Measurements from ENCODE around the gene FBXL7. TPM values are rescaled to one million over a fixed set of nuclear protein-coding genes. Genes with fewer than 3 reads are reported as not detected.

FBXL7 gene
- total and polyA plus RNA-seq, 2 of the 8 experiments (the other 6 are each of a cell fraction or from before 2014, with no cell fraction given), result 17.7 to 17.8 TPM

- WGBS, 2 experiments (ENCODE audit: extremely low coverage in 1 of 2, insufficient coverage in 1 of 2, insufficient read length in 1 of 2, insufficient replicate concordance in 2 of 2, low coverage in 1 of 2, low lambda C conversion rate in 2 of 2, missing lambda C conversion rate in 1 of 2), result 84% methylated on average over 3 of the region's 3 CpGs; no CpG with 5 or more reads in 1 of the 2 experiments
- no peak overlapping the region for H3K4me3 ChIP-seq (ENCODE audit: extremely low read depth in 1 of 4, insufficient read depth in 2 of 4, low read depth in 3 of 4, low read length in 4 of 4)
Measured at GRCh38 chr5:15463231-15463980, 36.6 kb upstream of the FBXL7 start.

More at GRCh38 chr5:15463231-15463980, 36.6 kb upstream of the FBXL7 start:
- Histone ChIP-seq H3K27me3 (replicated peaks in 1 of 4; ENCODE audit: control insufficient read depth in 3 of 4, extremely low read depth in 1 of 4, insufficient read depth in 3 of 4, low read length in 3 of 4) (no peaks in the 10 kb centered on the region), H3K23me2 (ENCODE audit: low read depth, low read length) (no peaks in the 10 kb centered on the region), H3K79me2 (ENCODE audit: control insufficient read depth in 1 of 2, insufficient read depth in 2 of 2, low read length in 2 of 2) (no peaks in the 10 kb centered on the region), H3K4me2 (ENCODE audit: insufficient read depth in 1 of 2, low read depth in 2 of 2, low read length in 2 of 2) (no peak overlapping the region), H4K5ac (ENCODE audit: insufficient read length, low read depth, low read length) (no peak overlapping the region), H3K27ac (ENCODE audit: low read depth, low read length) (no peak overlapping the region), H4K8ac (ENCODE audit: extremely low read depth, insufficient read depth, low read length) (no peak overlapping the region), H4K91ac (replicated peaks; ENCODE audit: insufficient read length, low read length) (no peak overlapping the region), H2BK5ac (ENCODE audit: low read depth, low read length) (no peak overlapping the region), H3K23ac (ENCODE audit: insufficient read length) (no peak overlapping the region), H2BK15ac (ENCODE audit: low read length) (no peak overlapping the region; the same call in 1 of the 2 replicates), H2BK120ac (replicated peaks; ENCODE audit: low read depth, low read length) (no peak overlapping the region), H2BK20ac (ENCODE audit: low read length) (no peak overlapping the region), H3K4me1 (replicated peaks in 1 of 4; ENCODE audit: control insufficient read depth in 3 of 4, insufficient read depth in 4 of 4, low read length in 3 of 4) (no peaks in the 10 kb centered on the region; a peak in 1 of 7 replicates), H3K14ac (ENCODE audit: insufficient read length) (no peak overlapping the region), H3K4ac (replicated peaks; ENCODE audit: insufficient read length, low read depth, low read length) (no peak overlapping the region), H3K9ac (replicated peaks in 1 of 4; ENCODE audit: extremely low read depth in 1 of 4, low read depth in 3 of 4, low read length in 3 of 4) (no peak overlapping the region), H2BK12ac (ENCODE audit: low read depth, low read length) (no peak overlapping the region), H2AK5ac (ENCODE audit: low read depth, low read length) (no peak overlapping the region), H3K9me3 (ENCODE audit: insufficient read depth in 2 of 2, low read depth in 1 of 2, low read length in 1 of 2) (no peaks in the 10 kb centered on the region), H2AFZ (ENCODE audit: low read length) (no peak overlapping the region), H3K79me1 (ENCODE audit: low read depth, low read length) (no peaks in the 10 kb centered on the region), H3K36me3 (ENCODE audit: control insufficient read depth in 2 of 4, insufficient read depth in 4 of 4, low read length in 3 of 4) (no peaks in the 10 kb centered on the region), H4K20me1 (replicated peaks in 1 of 2; ENCODE audit: control insufficient read depth in 1 of 2, insufficient read depth in 2 of 2, low read length in 2 of 2) (no peaks in the 10 kb centered on the region), H3K18ac (ENCODE audit: extremely low read depth, low read length) (no peak overlapping the region), H3K56ac (replicated peaks; ENCODE audit: insufficient read length, low read depth, low read length) (no peak overlapping the region)
- ChIA-PET CTCF (ENCODE audit: partially characterized antibody) (interaction anchor here (0.6 to 2.4 kb wide), 20 partner anchors 8 to 992 kb away, joined by 3 to 17 read pairs (median 4); no protein-coding TSS in a partner anchor), POLR2A (ENCODE audit: partially characterized antibody) (no interaction called here)
- FAIRE-seq (peak; percentile 81), DNase-seq (ENCODE audit: low read depth in 1 of 2, low spot score in 2 of 2) (peak in 1 of 2 experiments; percentile 52)
- TF ChIP-seq CTCF (IDR thresholded peaks at IDR 0.05; ENCODE audit: control extremely low read depth in 1 of 3, insufficient read depth in 1 of 3, low read depth in 1 of 3, low read length in 3 of 3) (peak in 2 of 3 experiments; percentile 61 to 80; a peak in 3 of 4 replicates), SP4 (IDR thresholded peaks at IDR 0.05; ENCODE audit: low read length) (no peak), RAD21 (IDR thresholded peaks at IDR 0.05 in 1 of 2, conservative IDR thresholded peaks at IDR 0.05 in 1 of 2; ENCODE audit: low read depth in 2 of 2, low read length in 2 of 2) (peak; percentile 96 to 97)

All from H1 (cell line).